Mesenchymal stem cell (in vitro differentiated cells and primary cell): ENCODE measurements around the gene SLC35D2.
A peak's percentile ranks its signal among the peaks of the same experiment; 100 is the strongest.

Experiments used
- DNase-seq: peaks from one replicate; pipeline ENCODE4 v3.0.0-alpha.2; 2013
- H2AFZ ChIP-seq: one replicate; pipeline ENCODE4 v1.6.1; 2013; ENCODE audit warnings: low read depth, mild to moderate bottlenecking, control low read depth, inconsistent platforms, low read length, moderate library complexity
- H2AK5ac ChIP-seq: 2 replicates; pipeline ENCODE4 v1.6.1; 2013; ENCODE audit warnings: low read length, moderate library complexity, mild to moderate bottlenecking, inconsistent platforms; ENCODE audit not compliant: severe bottlenecking
- H2BK120ac ChIP-seq: one replicate; pipeline ENCODE4 v1.6.1; 2013; ENCODE audit warnings: low read depth, mild to moderate bottlenecking, inconsistent platforms, low read length, moderate library complexity
- H2BK12ac ChIP-seq, 2 experiments: one replicate each; pipeline ENCODE4 v1.6.1; 2013; ENCODE audit warnings: inconsistent platforms in 2 of 2, low read length in 2 of 2, mild to moderate bottlenecking in 2 of 2, moderate library complexity in 2 of 2, control low read depth in 1 of 2
- H2BK15ac ChIP-seq: one replicate; pipeline ENCODE4 v1.6.1; 2013; ENCODE audit warnings: mild to moderate bottlenecking, low read depth, inconsistent platforms; ENCODE audit not compliant: poor library complexity, severe bottlenecking
- H2BK5ac ChIP-seq: 2 replicates; pipeline ENCODE4 v1.6.1; 2013; ENCODE audit warnings: low read depth, mild to moderate bottlenecking, low read length, control low read depth, inconsistent platforms; ENCODE audit not compliant: poor library complexity, severe bottlenecking
- H3K14ac ChIP-seq, 2 experiments: one replicate each; pipeline ENCODE4 v1.6.1; 2013; ENCODE audit warnings: inconsistent platforms in 2 of 2, low read length in 2 of 2, control low read depth in 1 of 2, mild to moderate bottlenecking in 1 of 2, moderate library complexity in 1 of 2
- H3K18ac ChIP-seq, 2 experiments: one replicate each; pipeline ENCODE4 v1.6.1; 2013; ENCODE audit warnings: inconsistent platforms in 2 of 2, low read length in 2 of 2, control low read depth in 1 of 2, low read depth in 1 of 2, mild to moderate bottlenecking in 1 of 2
- H3K23ac ChIP-seq, 2 experiments: one replicate each; pipeline ENCODE4 v1.6.1; 2013; ENCODE audit warnings: inconsistent platforms in 2 of 2, low read length in 2 of 2, mild to moderate bottlenecking in 2 of 2, moderate library complexity in 2 of 2, control low read depth in 1 of 2
- H3K27ac ChIP-seq: 2 replicates; pipeline ENCODE4 v1.5.1; 2013; ENCODE audit warnings: mild to moderate bottlenecking, moderate library complexity, low read length, control low read depth, inconsistent platforms; ENCODE audit not compliant: poor library complexity, severe bottlenecking
- H3K27me3 ChIP-seq, 2 experiments: 2 replicates each; pipeline versions ENCODE4 v1.6.1 to v1.7.0; 2013; ENCODE audit warnings: low read length in 2 of 2, mild to moderate bottlenecking in 2 of 2, moderate library complexity in 2 of 2, control low read depth in 1 of 2, inconsistent platforms in 1 of 2; ENCODE audit not compliant: control insufficient read depth in 1 of 2, insufficient read depth in 1 of 2
- H3K36me3 ChIP-seq, 2 experiments: 2 replicates each; pipeline versions ENCODE4 v1.6.1 to v1.7.0; 2013; ENCODE audit warnings: low read length in 2 of 2, control low read depth in 1 of 2, inconsistent platforms in 1 of 2, low read depth in 1 of 2, mild to moderate bottlenecking in 1 of 2; ENCODE audit not compliant: insufficient read depth in 2 of 2, control insufficient read depth in 1 of 2
- H3K4ac ChIP-seq, 2 experiments: one replicate each; pipeline ENCODE4 v1.6.1; 2013; ENCODE audit warnings: inconsistent platforms in 2 of 2, low read length in 2 of 2, mild to moderate bottlenecking in 2 of 2, moderate library complexity in 2 of 2, control low read depth in 1 of 2, low read depth in 1 of 2
- H3K4me1 ChIP-seq: 2 replicates; pipeline ENCODE4 v1.6.1; 2013; ENCODE audit warnings: low read depth, low read length, control low read depth; ENCODE audit not compliant: control insufficient read depth, insufficient read depth
- H3K4me2 ChIP-seq: 2 replicates; pipeline ENCODE4 v1.6.1; 2013; ENCODE audit warnings: low read length, mild to moderate bottlenecking, inconsistent platforms; ENCODE audit not compliant: poor library complexity, severe bottlenecking
- H3K4me3 ChIP-seq, 2 experiments: 2 replicates each; pipeline versions ENCODE4 v1.5.1 to v1.7.0; 2013; ENCODE audit warnings: low read length in 2 of 2, mild to moderate bottlenecking in 2 of 2, control low read depth in 1 of 2, low read depth in 1 of 2; ENCODE audit not compliant: insufficient read depth in 1 of 2
- H3K79me1 ChIP-seq: replicated peaks from 2 replicates; pipeline ENCODE4 v1.6.1; 2013; ENCODE audit warnings: mild to moderate bottlenecking, control low read depth, low read length, inconsistent platforms; ENCODE audit not compliant: poor library complexity, severe bottlenecking
- H3K9ac ChIP-seq: 2 replicates; pipeline ENCODE4 v1.7.0; 2013; ENCODE audit warnings: mild to moderate bottlenecking, low read length, moderate library complexity
- H3K9me3 ChIP-seq: 2 replicates; pipeline ENCODE4 v1.7.0; 2013; ENCODE audit warnings: mild to moderate bottlenecking, low read length; ENCODE audit not compliant: control insufficient read depth
- H4K8ac ChIP-seq: one replicate; pipeline ENCODE4 v1.6.1; 2013; ENCODE audit warnings: inconsistent platforms, mild to moderate bottlenecking, low read length, moderate library complexity
- H4K91ac ChIP-seq: one replicate; pipeline ENCODE4 v1.6.1; 2013; ENCODE audit warnings: mild to moderate bottlenecking, low read length, inconsistent platforms
- WGBS: methylation state at CpG from one replicate; pipeline ENCODE4 v1.1.7; 2013; ENCODE audit warnings: mixed read lengths; 5-methylcytosine and 5-hydroxymethylcytosine counted together

Gene SLC35D2

GRCh38 chr9:96338299-96338698 is 45.2 kb downstream of the SLC35D2 start:
- no peak overlapping the region for H3K4me2 ChIP-seq
- H2AK5ac ChIP-seq, result no peak overlapping the region
- no peak overlapping the region for H2BK15ac ChIP-seq
- H3K4me1 ChIP-seq, result peaks cover 11% of the 10 kb centered on the region
- H2BK5ac ChIP-seq, result no peak overlapping the region
- H3K9me3 ChIP-seq, result no peaks in the 10 kb centered on the region
- H3K9ac ChIP-seq, result no peak overlapping the region
- no peak overlapping the region for H2BK12ac ChIP-seq
- peaks cover 9 to 25% of the 10 kb centered on the region in 2 experiments for H3K36me3 ChIP-seq
- no peak overlapping the region for H3K4ac ChIP-seq
- no peak overlapping the region for H3K27ac ChIP-seq
- H3K14ac ChIP-seq, result no peak overlapping the region
- no peak overlapping the region for H3K23ac ChIP-seq
- no peak for DNase-seq
- H3K27me3 ChIP-seq, result no peaks in the 10 kb centered on the region
- no peak overlapping the region for H3K4me3 ChIP-seq
- no peak overlapping the region for H3K18ac ChIP-seq
- no peak overlapping the region for H4K8ac ChIP-seq
- peaks cover 10% of the 10 kb centered on the region for H3K79me1 ChIP-seq
- no CpG with 5 or more reads among the region's 3 CpGs for WGBS
- no peak overlapping the region for H2BK120ac ChIP-seq
- no peak overlapping the region for H4K91ac ChIP-seq
- H2AFZ ChIP-seq, result no peak overlapping the region

- Histone ChIP-seq H3K9me3 (no peaks in the 10 kb centered on the region), H3K4me1 (peaks cover 11% of the 10 kb centered on the region), H2BK15ac (no peak overlapping the region), H3K27me3 (no peaks in the 10 kb centered on the region), H3K79me1 (peaks cover 3% of the 10 kb centered on the region), H3K23ac (no peak overlapping the region), H3K4me3 (no peak overlapping the region), H3K36me3 (peaks cover 8 to 27% of the 10 kb centered on the region in 2 experiments), H3K4ac (no peak overlapping the region), H3K18ac (no peak overlapping the region), H2BK12ac (no peak overlapping the region), H3K9ac (no peak overlapping the region), H4K91ac (no peak overlapping the region), H2AFZ (no peak overlapping the region), H2BK120ac (no peak overlapping the region), H3K27ac (no peak overlapping the region), H4K8ac (no peak overlapping the region), H3K14ac (no peak overlapping the region), H2AK5ac (peak overlapping the region; percentile 38), H2BK5ac (no peak overlapping the region), H3K4me2 (no peak overlapping the region)
- DNase-seq, result no peak
- WGBS, result 100% methylated on average over 1 of the region's 1 CpG
Observed at GRCh38 chr9:96333958-96334357, 49.6 kb downstream of the SLC35D2 start.

DNA sequence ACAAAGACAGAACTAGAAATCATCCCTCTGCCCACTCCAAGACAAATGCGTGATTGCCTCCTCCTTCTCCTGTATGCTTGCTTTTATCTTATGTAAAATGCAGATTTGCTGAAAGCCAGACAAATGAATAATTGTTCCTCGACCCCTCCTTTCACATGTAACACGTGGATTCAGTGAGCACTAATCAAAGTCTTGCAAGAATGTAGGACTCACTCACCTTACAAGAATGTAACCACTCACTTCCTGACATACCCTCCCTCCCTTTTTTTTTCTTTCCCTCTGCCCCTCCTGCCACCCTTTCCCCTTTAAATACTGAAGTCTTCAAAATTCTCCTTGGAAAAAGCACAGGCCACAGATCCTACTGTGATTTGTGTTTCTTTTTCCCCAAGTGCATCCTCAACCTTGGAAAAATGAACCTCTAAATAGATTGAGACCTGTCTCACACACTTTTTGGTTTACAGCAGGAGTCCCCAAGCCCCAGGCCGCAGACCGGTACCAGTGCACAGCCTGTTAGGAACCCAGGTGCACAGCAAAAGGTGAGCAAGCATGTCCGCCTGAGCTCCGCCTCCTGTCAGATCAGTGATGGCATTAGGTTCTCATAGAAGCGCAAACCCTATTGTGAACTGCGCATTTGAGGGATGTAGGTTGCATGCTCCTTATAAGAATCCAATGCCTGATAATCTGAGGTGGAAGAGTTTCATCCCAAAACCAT is 52.1 kb downstream of the SLC35D2 start:
- Histone ChIP-seq H3K4me2 (no peak overlapping the region), H2BK15ac (no peak overlapping the region), H2AFZ (no peak overlapping the region), H3K4ac (no peak overlapping the region), H3K4me3 (no peak overlapping the region), H3K23ac (no peak overlapping the region), H3K27me3 (no peaks in the 10 kb centered on the region), H3K79me1 (peaks cover 5% of the 10 kb centered on the region), H2BK5ac (no peak overlapping the region), H3K27ac (peak overlapping the region; percentile 17), H4K8ac (no peak overlapping the region), H3K36me3 (peaks cover 11 to 24% of the 10 kb centered on the region in 2 experiments), H4K91ac (no peak overlapping the region), H3K9ac (no peak overlapping the region), H2BK12ac (no peak overlapping the region), H3K4me1 (peaks cover 10% of the 10 kb centered on the region), H2AK5ac (peak overlapping the region; percentile 22), H3K9me3 (no peaks in the 10 kb centered on the region), H3K18ac (no peak overlapping the region), H3K14ac (no peak overlapping the region), H2BK120ac (no peak overlapping the region)
- WGBS, result 72% methylated on average over 8 of the region's 9 CpGs
- DNase-seq, result no peak

DNA sequence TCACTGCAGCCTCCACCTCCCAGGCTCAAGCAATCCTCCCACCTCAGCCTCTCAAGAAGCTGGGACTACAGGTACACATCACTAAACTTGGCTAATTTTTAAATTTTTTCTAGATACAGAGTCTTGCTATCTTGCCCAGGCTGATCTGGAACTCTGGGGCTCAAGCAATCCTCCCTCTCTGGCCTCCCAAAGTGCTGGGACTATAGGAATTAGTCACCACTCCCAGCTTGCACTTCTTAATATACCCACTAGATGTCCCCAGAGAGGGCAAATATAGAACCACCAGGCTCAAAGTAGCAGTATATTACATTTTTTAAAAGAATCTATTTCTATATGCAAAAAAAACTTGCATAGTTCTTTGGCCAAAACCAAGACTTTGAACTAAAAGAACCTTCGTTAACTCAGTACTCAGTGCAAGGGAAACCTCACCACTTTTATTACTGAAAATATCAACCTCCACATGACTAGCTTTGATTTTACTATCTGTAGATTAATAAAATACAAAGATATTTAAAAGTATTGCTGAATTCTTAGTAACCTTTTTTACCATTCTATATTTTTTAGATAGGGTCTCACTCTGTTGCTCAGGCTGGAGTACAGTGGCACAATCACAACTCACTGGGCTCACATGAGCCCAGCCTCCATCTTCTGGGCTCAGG is 55.7 kb downstream of the SLC35D2 start:
- H3K4ac ChIP-seq, result no peak overlapping the region
- H3K36me3 ChIP-seq, result peaks cover 16 to 28% of the 10 kb centered on the region in 2 experiments
- H2BK120ac ChIP-seq, result no peak overlapping the region
- no peak overlapping the region for H3K9ac ChIP-seq
- H3K4me1 ChIP-seq, result peaks cover 6% of the 10 kb centered on the region
- H2BK5ac ChIP-seq, result no peak overlapping the region
- no peak overlapping the region for H3K27ac ChIP-seq
- H2AFZ ChIP-seq, result no peak overlapping the region
- no peak overlapping the region for H3K4me2 ChIP-seq
- H3K18ac ChIP-seq, result no peak overlapping the region
- H2BK12ac ChIP-seq, result no peak overlapping the region
- H3K79me1 ChIP-seq, result peaks cover 5% of the 10 kb centered on the region
- no peak overlapping the region for H3K23ac ChIP-seq
- no peak overlapping the region for H2BK15ac ChIP-seq
- H4K91ac ChIP-seq, result no peak overlapping the region
- no peak overlapping the region for H2AK5ac ChIP-seq
- peak; percentile 71 for DNase-seq
- H3K27me3 ChIP-seq, result no peaks in the 10 kb centered on the region
- H3K4me3 ChIP-seq, result no peak overlapping the region
- no peak overlapping the region for H4K8ac ChIP-seq
- no peak overlapping the region for H3K14ac ChIP-seq
- H3K9me3 ChIP-seq, result no peaks in the 10 kb centered on the region
- WGBS, result 20% methylated on average over 1 of the region's 1 CpG
